ENCODE results near the gene ITPKC.

GRCh38 chr19:40714441-40715299 lies 2.2 kb upstream of the ITPKC start:
- TF ChIP-seq CTCF (IDR thresholded peaks at IDR 0.05) (peak; percentile 10), EZH2 (IDR thresholded peaks at IDR 0.05) (no peak), EZH2phosphoT487 (IDR thresholded peaks at IDR 0.05) (no peak)

Data from neural progenitor cell (in vitro differentiated cells).